Activated CD8-positive, alpha-beta memory T cell treated with anti-CD3 and anti-CD28 coated beads for 4 hours (primary cell): ENCODE results near the gene POMP.
"Not testable (repeated sequence)": the region's sequence is repeated elsewhere in the genome, so short reads cannot be mapped to it uniquely, and the experiment has no call there.

Experiments
- DNase-seq, 2 donors: peaks; one replicate each; pipeline ENCODE4 v3.0.0-alpha.2; 2020; ENCODE audit warnings: low read depth in 2 of 2

The POMP gene

DNA sequence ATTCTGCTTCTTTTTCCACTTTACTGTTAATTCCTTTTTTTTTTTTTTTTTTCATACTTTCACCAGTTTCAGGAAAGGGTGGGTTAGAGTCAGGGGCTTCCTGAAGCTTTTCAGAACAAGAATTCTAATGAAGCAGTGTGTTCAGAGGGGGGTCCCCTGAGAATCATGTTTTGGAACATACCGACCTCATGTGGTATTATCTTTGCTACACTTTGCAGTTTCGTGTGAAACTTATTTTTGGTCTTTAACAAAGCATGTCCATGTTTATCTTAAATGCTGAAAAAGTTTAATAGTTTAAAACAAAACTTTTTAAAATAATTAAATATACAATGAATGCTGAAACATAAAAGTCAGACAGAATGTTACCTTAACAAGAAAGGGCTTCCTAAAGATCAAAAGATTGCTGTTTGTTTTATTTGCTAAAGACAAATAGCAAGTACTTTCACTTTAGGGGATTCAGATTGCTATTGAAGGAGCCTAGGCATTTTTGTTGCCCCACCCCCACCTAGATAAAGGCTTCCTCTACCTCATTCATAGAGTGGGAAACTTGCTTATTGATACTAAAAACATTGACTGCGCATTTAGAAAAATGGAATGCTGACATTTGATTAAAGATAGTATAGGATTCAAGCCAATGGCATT, 21.1 kb upstream of the POMP start:
- no peak for DNase-seq

DNA sequence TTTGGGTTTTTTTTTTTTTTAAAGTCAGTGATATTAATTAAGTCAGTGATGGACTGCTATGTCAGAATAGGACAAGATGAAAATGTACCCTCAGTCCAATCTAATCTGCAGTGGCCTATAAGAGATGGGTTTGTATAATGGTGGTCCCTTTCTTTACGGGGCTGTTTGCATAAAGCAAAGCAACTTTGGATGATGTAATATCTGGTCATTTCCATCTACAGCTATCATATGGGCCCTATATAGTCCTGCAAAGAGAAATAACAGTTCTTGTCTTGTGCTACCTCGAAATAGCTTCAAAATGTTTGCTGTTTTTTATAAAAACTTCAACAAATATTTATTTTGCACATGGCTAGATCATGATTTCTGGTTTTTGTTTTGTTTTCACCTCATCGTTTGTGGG, 20.2 kb upstream of the POMP start:
- DNase-seq = no peak

DNA sequence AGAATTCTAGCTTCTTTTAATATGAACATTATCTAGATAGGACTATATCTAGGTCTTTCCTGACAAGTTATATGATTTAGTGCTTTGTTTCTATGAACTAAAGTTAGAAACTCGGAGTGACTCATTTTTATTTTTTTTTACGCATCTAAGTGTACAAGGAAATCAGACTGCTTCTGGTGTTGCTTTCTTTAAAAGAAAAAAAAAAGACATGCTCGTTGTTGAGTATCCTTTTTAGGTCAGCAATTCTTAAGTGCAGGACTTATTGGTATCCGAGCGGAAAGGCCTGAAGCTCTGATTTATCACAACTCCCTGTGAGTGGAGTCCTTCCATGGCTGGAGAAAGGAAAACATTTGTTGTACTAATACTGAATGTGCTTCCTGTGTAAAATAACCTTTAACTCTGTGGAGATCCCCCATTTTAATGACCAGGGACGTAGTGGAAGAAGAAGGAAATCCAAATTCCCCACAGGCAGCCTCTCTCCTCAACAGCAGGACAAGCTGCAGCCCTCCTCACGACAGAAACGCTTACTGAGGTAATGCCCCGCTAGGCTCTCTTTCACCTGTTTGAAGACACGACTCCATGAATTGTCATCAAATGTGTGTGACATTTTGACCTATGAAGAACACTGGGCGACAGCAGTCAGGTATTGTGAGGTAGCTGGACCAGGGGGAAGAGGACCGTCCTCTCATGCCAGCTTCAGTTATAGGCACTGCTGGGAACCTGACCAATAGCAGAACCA, 17.9 kb upstream of the POMP start:
- no peak for DNase-seq

DNA sequence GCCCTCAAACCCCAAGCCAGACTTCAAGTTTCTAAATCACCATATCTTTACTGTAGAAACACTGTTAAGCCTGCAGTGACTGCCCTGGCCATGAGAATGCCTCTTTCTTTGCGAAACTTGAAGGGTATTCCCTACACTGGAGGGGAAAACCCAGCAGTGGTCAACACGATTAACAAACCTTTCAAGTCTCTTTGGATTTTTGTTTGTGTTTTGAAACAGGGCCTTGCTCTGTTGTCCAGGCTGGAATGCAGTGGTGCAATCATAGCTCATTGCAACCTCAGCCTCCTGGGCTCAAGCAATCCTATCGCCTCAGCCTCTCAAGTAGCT, 17.4 kb upstream of the POMP start:
- no peak for DNase-seq

DNA sequence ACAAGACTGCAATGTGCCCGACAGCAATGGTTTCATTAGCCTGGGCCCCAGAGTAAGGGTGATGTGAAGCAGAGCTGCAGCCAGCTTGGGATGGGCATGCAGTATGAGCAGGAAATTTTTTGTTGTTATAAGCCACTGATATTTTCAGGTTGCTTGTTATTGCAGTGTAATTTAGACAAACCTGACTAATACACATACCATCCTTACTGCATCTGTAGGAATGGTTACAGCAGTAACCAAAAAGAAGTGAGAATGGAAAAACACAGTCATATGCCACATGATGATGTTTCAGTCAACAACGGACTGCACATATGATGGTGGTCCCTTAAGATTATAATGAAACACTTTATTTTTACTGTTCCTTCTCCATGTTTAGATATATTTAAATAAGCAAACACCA, 8.6 kb upstream of the POMP start:
- DNase-seq = no peak

DNA sequence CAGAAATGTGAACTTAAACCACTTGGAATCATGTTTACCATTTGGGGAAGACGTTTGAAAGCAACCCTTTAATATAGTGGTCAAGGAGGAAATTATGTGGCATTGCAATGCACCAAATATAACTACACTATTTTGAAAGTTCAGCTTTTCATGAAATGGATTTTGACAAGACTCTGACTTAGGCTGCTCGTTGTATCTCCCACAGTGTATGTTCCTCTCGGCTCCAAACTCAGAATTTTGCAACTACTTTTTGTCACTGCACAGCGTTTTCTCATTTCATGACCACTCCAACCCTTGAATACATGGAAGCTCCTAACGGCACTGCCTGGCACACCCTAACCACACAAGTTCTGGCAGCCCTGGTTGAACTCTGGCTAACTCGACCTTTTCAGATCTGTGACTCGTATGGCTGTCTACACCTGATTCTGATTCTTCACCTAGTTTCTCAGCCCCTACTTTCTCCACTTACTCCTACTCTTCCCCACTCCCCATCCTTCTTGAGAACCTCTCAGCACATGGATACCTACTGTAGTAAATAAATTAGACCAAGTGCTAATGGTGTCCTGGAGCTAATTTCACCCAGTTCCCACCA, 7.0 kb upstream of the POMP start:
- DNase-seq = no peak

DNA sequence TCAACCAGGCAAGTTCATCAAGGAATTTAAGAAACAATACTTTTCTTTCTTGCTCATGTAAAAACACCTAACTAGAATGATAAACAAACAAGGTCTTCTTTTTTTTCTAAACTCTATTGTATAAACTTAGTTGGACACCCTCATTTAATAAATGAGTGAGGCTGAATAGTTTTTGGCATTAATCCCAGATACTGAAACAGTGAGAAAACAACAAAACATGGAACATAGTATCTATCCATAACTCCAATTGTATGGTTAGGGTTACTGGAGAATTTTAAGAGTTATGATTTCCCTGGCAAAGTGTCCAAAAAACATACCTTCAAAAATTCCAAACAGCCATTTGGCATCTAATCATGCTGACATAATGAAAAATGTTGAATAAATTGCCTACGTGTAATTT, 5.8 kb upstream of the POMP start:
- no peak for DNase-seq

DNA sequence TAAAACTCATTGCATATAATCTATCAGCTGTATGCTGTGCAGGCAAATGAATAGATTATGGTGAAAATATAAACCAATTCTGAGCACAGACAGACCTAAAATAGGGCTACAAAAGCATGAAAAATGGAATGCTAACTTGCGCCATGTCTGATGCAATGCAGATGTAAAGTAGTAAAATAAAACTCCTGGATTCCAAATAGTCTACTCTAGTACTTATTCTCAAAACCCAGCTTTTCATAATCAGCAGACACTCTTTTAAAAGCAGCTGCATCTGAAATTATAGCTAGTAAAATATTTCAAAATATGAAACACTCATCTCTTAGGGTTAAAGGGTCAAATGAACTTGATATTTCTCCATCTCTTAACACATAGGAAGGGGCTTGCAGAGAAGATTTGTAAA, 4.7 kb upstream of the POMP start:
- no peak for DNase-seq

DNA sequence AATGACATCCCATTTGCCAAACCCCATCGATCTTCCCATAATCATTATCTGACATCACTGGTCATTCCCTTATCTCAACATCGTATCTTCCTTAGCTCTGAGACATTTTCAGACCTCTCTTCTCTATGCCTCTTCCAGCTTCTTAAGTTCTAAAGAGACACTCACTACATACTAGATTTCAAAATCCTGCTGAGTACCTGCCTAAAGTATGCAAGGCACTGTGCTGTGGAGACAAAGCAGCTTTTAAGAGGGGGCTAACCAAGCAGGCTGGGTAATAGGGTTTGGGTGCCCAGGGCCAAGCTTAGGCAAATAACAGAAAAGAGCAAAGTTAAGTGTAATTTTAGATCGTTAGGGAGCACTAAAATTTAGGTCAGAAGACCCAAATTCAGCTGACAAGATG, 3.4 kb upstream of the POMP start:
- DNase-seq = no peak

DNA sequence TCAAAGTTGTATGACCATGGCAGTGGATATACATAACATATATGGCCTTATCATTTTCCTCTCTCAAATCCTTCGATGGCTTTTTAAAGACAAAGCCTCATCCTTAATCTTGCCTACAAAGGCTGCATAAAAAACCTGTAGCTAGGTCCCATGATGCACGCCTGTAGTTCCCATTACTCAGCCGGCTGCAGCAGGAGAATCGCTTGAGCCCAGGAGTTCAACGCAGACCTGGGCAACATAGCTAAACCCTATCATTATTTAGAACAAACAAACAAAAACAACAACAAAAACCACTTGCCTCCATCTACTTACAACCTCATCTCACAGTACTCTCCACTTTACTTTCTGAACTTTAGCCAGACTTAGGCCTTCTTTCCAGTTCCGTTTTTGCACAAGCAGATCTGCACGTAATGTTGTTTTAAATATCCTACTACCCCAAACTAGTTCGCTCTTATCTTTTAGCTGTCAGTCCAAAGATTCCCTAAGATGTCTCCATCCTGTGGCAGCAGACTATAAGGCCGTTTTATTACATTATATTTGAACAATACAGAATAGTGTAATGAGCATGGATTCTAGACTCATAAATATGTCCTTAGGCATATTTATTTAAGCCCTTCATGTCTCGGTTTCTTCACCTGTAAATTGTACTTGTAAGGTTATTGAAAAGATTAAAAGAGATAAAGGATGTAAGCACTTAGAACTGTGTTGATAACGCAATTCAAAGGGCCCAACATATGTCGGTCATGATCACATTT, 969 bp upstream of the POMP start:
- no peak for DNase-seq

DNA sequence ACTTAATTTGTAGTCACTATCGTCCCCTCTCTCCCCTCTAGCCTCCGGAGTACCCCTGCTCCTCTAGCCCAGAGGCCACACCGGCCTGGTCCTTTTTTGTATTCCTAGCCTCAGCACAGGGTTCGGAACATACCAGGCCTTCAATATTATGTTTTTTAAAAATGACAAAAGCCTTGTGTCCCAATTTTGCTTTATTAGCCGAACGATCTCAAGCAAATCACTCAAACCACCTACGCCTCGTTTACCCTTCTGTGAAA, 463 bp upstream of the POMP start:
- no peak for DNase-seq

DNA sequence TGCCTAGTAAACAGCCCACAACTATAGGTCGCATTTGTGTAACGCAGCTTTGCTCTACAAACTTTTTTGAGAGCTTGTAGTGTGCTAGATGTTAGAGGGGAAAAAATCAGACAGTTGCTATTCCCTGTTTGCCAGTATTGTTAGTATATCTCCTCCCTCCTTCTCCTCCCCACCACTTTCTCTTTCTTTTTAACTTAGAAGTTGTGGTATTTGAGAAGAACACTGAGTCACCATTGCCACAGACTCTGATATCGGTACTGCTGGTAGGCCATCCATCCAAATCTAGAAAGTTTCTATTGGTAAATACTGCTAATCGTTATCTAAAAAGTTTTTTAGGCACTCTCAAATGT, 666 bp downstream of the POMP start:
- DNase-seq = no peak

DNA sequence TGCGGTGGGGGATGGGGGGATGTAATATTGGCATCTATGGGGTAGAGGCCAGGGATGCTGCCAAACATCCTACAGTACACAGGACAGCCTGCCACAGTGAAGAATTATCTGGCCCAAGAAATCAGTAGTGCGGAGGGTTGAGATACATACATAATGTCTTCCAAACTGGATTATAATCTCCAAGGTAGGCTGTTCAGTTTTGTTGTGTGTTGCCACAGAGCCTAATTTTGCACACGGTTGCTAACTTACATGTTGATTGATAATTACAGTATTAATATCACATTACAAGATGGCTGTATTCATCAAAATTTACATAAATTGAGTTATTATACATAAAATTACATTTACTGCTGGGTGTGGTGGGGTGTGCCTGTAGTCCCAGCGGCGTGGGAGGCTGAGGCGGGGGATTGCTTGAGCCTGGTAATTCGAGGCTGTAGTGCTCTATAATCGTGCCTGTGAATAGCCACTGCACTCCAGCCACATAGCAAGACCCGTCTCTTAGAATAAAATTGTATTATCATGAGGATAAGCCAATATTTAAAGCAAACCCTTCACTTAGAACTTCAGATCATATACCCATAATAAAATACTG, 8.1 kb downstream of the POMP start:
- DNase-seq = no peak

DNA sequence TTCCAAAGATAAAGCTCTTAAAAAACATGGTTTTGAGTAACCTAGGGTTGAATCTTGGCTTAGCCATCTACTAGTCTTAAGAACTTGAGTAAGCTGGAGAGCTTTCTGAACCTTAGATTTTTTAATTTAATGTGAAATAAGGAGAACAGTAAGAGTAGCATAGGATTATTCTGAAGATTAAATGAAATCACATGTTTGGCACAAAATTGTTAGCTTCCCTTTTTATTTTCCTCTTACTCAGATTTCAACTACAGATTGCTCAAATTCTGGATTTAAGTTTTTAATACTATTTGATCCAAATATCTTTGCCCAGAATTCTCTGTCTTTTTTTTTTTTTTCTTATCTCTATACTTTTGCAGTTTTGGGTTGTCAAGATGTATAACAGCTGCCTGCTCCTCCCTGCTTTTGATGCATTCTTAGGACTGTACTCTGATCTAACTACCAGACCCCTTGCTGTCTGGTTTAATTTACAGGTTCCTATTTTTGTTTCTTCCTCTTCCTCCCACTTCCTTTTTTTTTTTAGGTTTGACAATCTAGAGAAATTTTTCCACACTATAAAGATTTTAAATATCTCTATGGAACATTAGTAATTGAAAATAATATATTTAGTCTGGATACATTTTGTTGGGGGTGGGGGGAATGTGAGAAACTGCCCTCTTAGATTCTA, 12.3 kb downstream of the POMP start:
- DNase-seq = no peak

DNA sequence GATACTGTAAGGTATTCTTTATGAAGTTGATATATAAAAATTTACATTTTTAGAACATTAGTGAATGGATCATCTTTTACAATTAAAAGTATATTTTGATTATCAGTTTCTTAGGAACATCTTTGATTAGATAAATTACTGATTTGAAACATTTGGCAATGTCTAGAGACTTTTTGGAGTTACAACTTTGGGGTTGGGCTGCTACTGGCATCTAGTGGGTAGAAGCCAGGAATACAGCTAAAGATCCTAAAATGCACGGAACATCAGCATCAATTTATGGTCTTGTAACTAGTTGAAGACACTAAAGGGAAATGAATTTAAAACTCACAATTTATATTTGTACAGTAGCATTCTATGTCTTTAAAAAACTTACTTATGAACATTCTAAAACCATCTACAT, 19.9 kb downstream of the POMP start:
- DNase-seq = no peak

DNA sequence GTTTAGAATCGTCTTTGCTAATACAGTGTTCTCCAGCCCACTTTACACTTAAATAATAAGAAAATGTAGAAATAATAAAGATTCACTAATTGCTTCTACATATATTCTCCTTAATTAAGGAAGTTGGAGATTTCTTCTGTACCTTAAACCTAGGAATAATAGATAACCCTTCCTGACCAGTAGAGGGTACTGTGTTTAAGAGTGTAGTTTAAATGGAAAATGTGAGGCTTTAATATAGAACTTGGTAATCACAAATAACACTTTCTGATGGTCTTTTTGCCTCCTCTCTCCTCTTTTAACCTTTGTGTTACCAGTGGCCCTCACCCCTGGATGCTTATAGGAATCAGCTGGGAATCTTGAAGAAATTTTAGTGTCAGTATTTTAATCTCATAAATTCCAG, 20.7 kb downstream of the POMP start:
- no peak for DNase-seq

DNA sequence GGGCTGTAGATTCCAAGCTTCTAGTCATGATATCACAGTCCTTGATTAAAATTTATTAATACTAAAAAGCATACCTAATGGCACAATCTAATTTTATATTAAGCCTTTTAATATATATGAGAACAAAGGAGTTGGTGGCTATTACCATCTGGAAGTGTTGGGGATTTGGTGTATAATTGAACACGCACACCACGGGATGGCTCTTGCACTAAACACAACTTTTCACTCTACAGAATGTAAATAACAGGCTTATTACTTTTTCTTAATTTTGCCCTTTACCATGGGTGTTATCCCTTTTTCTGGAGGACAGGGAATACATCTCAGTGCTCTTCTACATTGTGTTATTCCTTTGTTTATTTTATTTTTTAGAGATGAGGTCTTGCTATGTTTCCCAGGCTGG, 21.6 kb downstream of the POMP start:
- DNase-seq = no peak

DNA sequence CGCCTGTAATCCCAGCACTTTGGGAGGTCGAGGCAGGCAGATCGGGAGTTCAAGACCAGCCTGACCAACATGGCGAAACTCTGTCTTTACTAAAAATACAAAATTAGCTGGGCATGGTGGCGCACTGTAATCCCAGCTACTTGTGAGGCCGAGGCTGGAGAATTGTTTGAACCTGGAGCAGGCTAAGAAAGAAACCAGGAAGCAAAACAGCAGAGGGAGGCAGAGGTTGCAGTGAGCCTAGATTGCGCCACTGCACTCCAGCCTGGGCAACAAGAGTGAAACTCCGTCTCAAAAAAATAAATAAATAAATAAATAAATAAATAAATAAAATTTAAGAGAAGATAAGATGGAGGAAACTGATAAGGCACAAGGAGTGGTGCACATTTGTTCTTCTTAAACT, 24.2 kb downstream of the POMP start:
- DNase-seq = not testable (repeated sequence)

DNA sequence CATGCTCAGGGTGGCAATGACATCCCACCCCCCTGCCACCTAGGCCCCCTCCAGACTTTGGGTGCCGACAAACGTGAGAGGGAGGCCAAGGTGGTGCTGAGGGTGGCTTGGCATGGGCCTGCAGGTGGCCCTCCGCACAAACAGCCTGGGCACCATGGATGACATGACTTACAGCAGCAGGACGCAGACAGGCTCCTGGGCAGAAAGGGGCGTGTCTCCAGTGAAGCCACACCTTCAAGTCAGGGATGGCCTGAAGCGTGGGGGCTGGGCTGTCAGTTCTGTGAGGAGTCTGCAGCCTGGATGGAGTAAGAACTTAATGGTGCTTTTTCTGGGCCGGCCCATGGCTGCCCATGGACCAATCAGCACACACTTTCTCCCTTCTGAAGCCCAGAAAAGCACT, 25.3 kb downstream of the POMP start:
- DNase-seq = no peak

DNA sequence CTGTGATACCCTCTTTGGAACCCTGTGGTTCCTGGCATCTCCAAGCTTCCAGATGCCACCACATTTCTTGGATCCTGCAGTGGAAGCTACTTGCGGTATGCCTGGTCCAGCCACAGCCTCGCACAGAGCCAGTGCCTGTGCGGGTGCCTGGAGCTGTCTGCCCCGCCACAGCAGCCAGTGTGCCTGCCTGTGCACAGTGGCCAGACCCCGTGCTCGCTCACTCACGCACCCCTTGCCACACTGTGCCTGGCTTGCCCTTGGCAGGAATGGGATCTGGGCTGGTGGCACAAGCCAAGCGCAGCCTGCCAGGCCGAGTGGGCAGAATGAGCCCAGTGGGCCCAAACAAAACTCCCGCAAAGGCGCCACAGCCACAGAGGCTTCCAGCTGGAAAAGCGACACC, 26.2 kb downstream of the POMP start:
- no peak for DNase-seq

DNA sequence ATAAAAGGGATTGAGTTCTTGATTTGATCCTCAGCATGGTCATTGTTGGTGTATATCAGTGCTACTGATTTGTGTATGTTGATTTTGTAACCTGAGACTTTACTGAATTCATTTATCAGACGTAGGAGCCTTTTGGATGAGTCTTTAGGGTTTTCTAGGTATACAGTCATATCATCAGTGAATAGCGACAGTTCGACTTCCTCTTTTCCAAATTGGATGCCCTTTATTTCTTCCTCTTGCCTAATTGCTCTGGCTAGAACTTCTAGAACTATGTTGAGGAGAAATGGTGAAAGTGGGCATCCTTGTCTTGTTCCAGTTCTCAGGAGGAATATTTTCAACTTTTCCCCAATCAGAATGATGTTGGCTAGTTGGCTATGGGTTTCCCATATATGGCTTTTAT, 27.0 kb downstream of the POMP start:
- DNase-seq = no peak
